HepG2 (cell line): ENCODE data around the gene RREB1. TPM values are rescaled to one million over a fixed set of nuclear protein-coding genes. Genes with fewer than 3 reads are reported as not detected.

Experiments
- ATAC-seq: fragments of 200-7000 bp; cut with Tn5 transposase; 3 replicates; pipeline ENCODE4 v1.9.1; 2020; ENCODE audit warnings: mild to moderate bottlenecking, moderate library complexity
- BruUV-seq: library from RNA; stranded (reverse); fragments of 400-500 nt; replicated peaks from 2 replicates; lab custom pipeline; 2021; lab: Mats Ljungman, UMichigan
- CTCF ChIA-PET: fragments of 300-600 bp; formaldehyde crosslinking; extraction: SDS; loops from one replicate; lab custom pipeline; 2021; ENCODE audit warnings: low total read pairs, inconsistent platforms, low intra/inter-chr PET ratio; lab: Yijun Ruan, JAX
- POLR2A ChIA-PET: fragments of 350-600 bp; sonication (Branson Sonifier 250); formaldehyde crosslinking; loops from one replicate; lab custom pipeline; 2020; ENCODE audit warnings: antibody characterized with exemption, inconsistent platforms; lab: Yijun Ruan, JAX
- DNase-seq: peaks from one replicate; pipeline ENCODE4 v3.0.0-alpha.2; 2015; ENCODE audit warnings: low spot score
- FAIRE-seq: peaks from 3 replicates; lab custom pipeline; 2011; peaks lifted over from hg19 to GRCh38; lab: Jason Lieb, UNC
- H2AFZ ChIP-seq: one replicate; pipeline ENCODE4 v1.6.1; 2011; ENCODE audit warnings: low read length, inconsistent platforms
- H3K27ac ChIP-seq: fragments of 300-600 bp; 3 replicates; pipeline ENCODE4 v1.8.0; 2011; ENCODE audit warnings: mixed run types, mild to moderate bottlenecking, mixed read lengths, low read length, inconsistent platforms; ENCODE audit not compliant: insufficient read depth; ENCODE audit errors: extremely low read length
- H3K27me3 ChIP-seq, 2 experiments: fragments of 200-600 bp in 1 of 2; 2 replicates in 1 of 2; 3 replicates in 1 of 2; pipeline versions ENCODE4 v1.6.0 to v1.8.0; 2011; ENCODE audit warnings: low read length in 2 of 2, mild to moderate bottlenecking in 2 of 2, moderate library complexity in 2 of 2, inconsistent platforms in 1 of 2; ENCODE audit not compliant: insufficient read depth in 2 of 2, control insufficient read depth in 1 of 2
- H3K36me3 ChIP-seq, 2 experiments: fragments of 200-600 bp in 1 of 2; replicated peaks in 1 of 2; 2 replicates in 1 of 2; 3 replicates in 1 of 2; pipeline versions ENCODE4 v1.5.1 to v1.8.0; 2011; ENCODE audit warnings: low read length in 2 of 2, inconsistent platforms in 1 of 2; ENCODE audit not compliant: insufficient read depth in 2 of 2, control insufficient read depth in 1 of 2
- H3K4me1 ChIP-seq: 2 replicates; pipeline ENCODE4 v1.5.1; 2012; ENCODE audit warnings: low read length, inconsistent platforms; ENCODE audit not compliant: insufficient read depth
- H3K4me2 ChIP-seq: 2 replicates; pipeline ENCODE4 v1.6.0; 2011; ENCODE audit warnings: low read depth, low read length, inconsistent platforms
- H3K4me3 ChIP-seq, 3 experiments: fragments of 200-600 bp in 1 of 3; sonication (generic), shearing (Covaris generic) in 1 of 3; replicated peaks in 1 of 3; 2 replicates each; pipeline ENCODE4 v1.5.1; 2011 to 2016; ENCODE audit warnings: low read length in 3 of 3, inconsistent platforms in 2 of 3, low read depth in 2 of 3, mild to moderate bottlenecking in 2 of 3, control low read depth in 1 of 3, mixed read lengths in 1 of 3; ENCODE audit not compliant: insufficient read depth in 1 of 3
- H3K79me2 ChIP-seq: one replicate; pipeline ENCODE4 v1.6.1; 2011; ENCODE audit warnings: low read length, inconsistent platforms; ENCODE audit not compliant: insufficient read depth
- H3K9ac ChIP-seq: 2 replicates; pipeline ENCODE4 v1.6.0; 2011; ENCODE audit warnings: mild to moderate bottlenecking, low read depth, low read length, inconsistent platforms; ENCODE audit not compliant: insufficient read depth
- H3K9me3 ChIP-seq: 2 replicates; pipeline ENCODE4 v1.5.1; 2012; ENCODE audit warnings: mild to moderate bottlenecking, low read length
- H4K20me1 ChIP-seq: 2 replicates; pipeline ENCODE4 v1.6.0; 2011; ENCODE audit warnings: inconsistent platforms, mild to moderate bottlenecking, low read length, moderate library complexity; ENCODE audit not compliant: insufficient read depth
- FOXA1 ChIP-seq, 2 experiments: fragments of 450-650 bp in 1 of 2; sonication (generic) in 1 of 2; formaldehyde crosslinking in 1 of 2; IDR thresholded peaks; 2 replicates each; pipeline versions ENCODE4 v1.4.0 to v1.6.1; 2016 to 2020; ENCODE audit warnings: missing genetic modification reagents in 1 of 2
- JUNB ChIP-seq: sonication (generic); formaldehyde crosslinking; IDR thresholded peaks from 2 replicates; pipeline ENCODE4 v1.8.0; 2022; ENCODE audit warnings: missing genetic modification reagents, mild to moderate bottlenecking, borderline replicate concordance
- KDM5A ChIP-seq: fragments of 200-600 bp; sonication (generic); IDR thresholded peaks from 2 replicates; pipeline ENCODE4 v1.7.0; 2018; ENCODE audit warnings: antibody characterized with exemption, mild to moderate bottlenecking, low read length, borderline replicate concordance
- MEIS2 ChIP-seq: sonication (generic); formaldehyde crosslinking; IDR thresholded peaks from 2 replicates; pipeline ENCODE4 v1.9.0; 2021; ENCODE audit warnings: mild to moderate bottlenecking, missing genetic modification reagents
- NFE2 ChIP-seq: sonication (generic); formaldehyde crosslinking; IDR thresholded peaks from 2 replicates; pipeline ENCODE4 v1.4.0; 2020; ENCODE audit warnings: missing genetic modification reagents
- NFRKB ChIP-seq: fragments of 450-650 bp; IDR thresholded peaks from 2 replicates; pipeline ENCODE4 v1.6.1; 2017
- RAD51 ChIP-seq: fragments of 450-650 bp; IDR thresholded peaks from 2 replicates; pipeline ENCODE4 v1.6.1; 2016; ENCODE audit warnings: borderline replicate concordance
- RBAK ChIP-seq: sonication (generic); formaldehyde crosslinking; IDR thresholded peaks from 2 replicates; pipeline ENCODE4 v1.5.1; 2020; ENCODE audit warnings: mild to moderate bottlenecking, missing genetic modification reagents
- SALL1 ChIP-seq: sonication (generic); formaldehyde crosslinking; IDR thresholded peaks from 2 replicates; pipeline ENCODE4 v1.8.0; 2022; ENCODE audit warnings: mild to moderate bottlenecking, missing genetic modification reagents
- SMAD3 ChIP-seq: sonication (generic); formaldehyde crosslinking; IDR thresholded peaks from 2 replicates; pipeline ENCODE4 v1.4.0; 2020; ENCODE audit warnings: missing genetic modification reagents
- YEATS2 ChIP-seq: sonication (generic); formaldehyde crosslinking; IDR thresholded peaks from 2 replicates; pipeline ENCODE4 v1.4.0; 2020; ENCODE audit warnings: missing genetic modification reagents, borderline replicate concordance
- YY1 ChIP-seq: IDR thresholded peaks from 2 replicates; pipeline ENCODE4 v1.6.1; 2011; ENCODE audit warnings: low read length, low read depth, moderate library complexity, mild to moderate bottlenecking; ENCODE audit not compliant: insufficient read depth, insufficient replicate concordance
- ZFP62 ChIP-seq: sonication (generic); formaldehyde crosslinking; IDR thresholded peaks from 2 replicates; pipeline ENCODE4 v1.4.0; 2020; ENCODE audit warnings: missing genetic modification reagents
- ZNF10 ChIP-seq: sonication (generic); formaldehyde crosslinking; IDR thresholded peaks from 2 replicates; pipeline ENCODE4 v1.4.0; 2020; ENCODE audit warnings: mild to moderate bottlenecking, low read depth, missing genetic modification reagents, borderline replicate concordance
- ZNF564 ChIP-seq: sonication (generic); formaldehyde crosslinking; IDR thresholded peaks from 2 replicates; pipeline ENCODE4 v1.8.1; 2023; ENCODE audit warnings: mild to moderate bottlenecking, missing genetic modification reagents
- ZNF749 ChIP-seq: sonication (generic); formaldehyde crosslinking; IDR thresholded peaks from 2 replicates; pipeline ENCODE4 v1.8.0; 2022; ENCODE audit warnings: mild to moderate bottlenecking, missing genetic modification reagents, moderate library complexity, borderline replicate concordance
- ZNF879 ChIP-seq: sonication (generic); formaldehyde crosslinking; IDR thresholded peaks from 2 replicates; pipeline ENCODE4 v1.8.1; 2023; ENCODE audit warnings: missing genetic modification reagents
- WGBS: methylation state at CpG from one replicate; pipeline ENCODE4 v1.1.6; 2017; ENCODE audit warnings: low lambda C conversion rate; 5-methylcytosine and 5-hydroxymethylcytosine counted together
- in situ Hi-C: cut with HindIII; loops from 2 replicates; pipeline ENCODE4 v1.10.0; 2017; ENCODE audit warnings: low pct_unique_long_range_greater_than_20kb; ENCODE audit not compliant: extremely low pct_ligation_motif_present
- intact Hi-C: fragments of 100-400 bp; cut with micrococcal nuclease; formaldehyde crosslinking; loops from one replicate; pipeline ENCODE4 v1.10.0; 2022; ENCODE audit not compliant: unreplicated experiment
- polyA plus RNA-seq, 8 experiments: library from polyadenylated mRNA; depleted of rRNA in 3 of 8; stranded (reverse) in 7 of 8; unstranded in 1 of 8; fragments of >200 nt; fragmentation: Illumina TruSeq in 4 of 8; extraction: Trizol in 4 of 8; gene quantifications; 2 replicates each; pipeline versions ENCODE4 v1.2.1 to v1.2.3, GENCODE V29; 2011 to 2016; ENCODE audit warnings: low read depth in 4 of 8, missing spikeins in 1 of 8, mixed read lengths in 1 of 8; ENCODE audit not compliant: insufficient read depth in 1 of 8
- total RNA-seq, 5 experiments: library from RNA; depleted of rRNA; stranded (reverse); fragments of >200 nt; fragmentation: Illumina TruSeq; extraction: Trizol; gene quantifications; 2 replicates each; pipeline ENCODE4 v1.2.3, GENCODE V29; 2016; ENCODE audit warnings: low read depth in 1 of 5
- TF ChIP-seq, protein P1 (sequence below): sonication (generic); formaldehyde crosslinking; IDR thresholded peaks from 2 replicates; pipeline ENCODE4 v1.5.1; 2020; ENCODE audit warnings: missing genetic modification reagents, mild to moderate bottlenecking, borderline replicate concordance
- TF ChIP-seq, protein P2 (sequence below): IDR thresholded peaks from 2 replicates; pipeline ENCODE4 v1.6.1; 2016; ENCODE audit warnings: low read depth
- TF ChIP-seq, protein P3 (sequence below): sonication (generic); formaldehyde crosslinking; IDR thresholded peaks from 2 replicates; pipeline ENCODE4 v1.5.0; 2020; ENCODE audit warnings: mild to moderate bottlenecking, missing genetic modification reagents, moderate library complexity

RREB1 gene
- total and polyA plus RNA-seq, 2 of the 13 experiments (the other 11 are each of a cell fraction or from before 2014, with no cell fraction given) = 6.1 to 23.2 TPM

DNA sequence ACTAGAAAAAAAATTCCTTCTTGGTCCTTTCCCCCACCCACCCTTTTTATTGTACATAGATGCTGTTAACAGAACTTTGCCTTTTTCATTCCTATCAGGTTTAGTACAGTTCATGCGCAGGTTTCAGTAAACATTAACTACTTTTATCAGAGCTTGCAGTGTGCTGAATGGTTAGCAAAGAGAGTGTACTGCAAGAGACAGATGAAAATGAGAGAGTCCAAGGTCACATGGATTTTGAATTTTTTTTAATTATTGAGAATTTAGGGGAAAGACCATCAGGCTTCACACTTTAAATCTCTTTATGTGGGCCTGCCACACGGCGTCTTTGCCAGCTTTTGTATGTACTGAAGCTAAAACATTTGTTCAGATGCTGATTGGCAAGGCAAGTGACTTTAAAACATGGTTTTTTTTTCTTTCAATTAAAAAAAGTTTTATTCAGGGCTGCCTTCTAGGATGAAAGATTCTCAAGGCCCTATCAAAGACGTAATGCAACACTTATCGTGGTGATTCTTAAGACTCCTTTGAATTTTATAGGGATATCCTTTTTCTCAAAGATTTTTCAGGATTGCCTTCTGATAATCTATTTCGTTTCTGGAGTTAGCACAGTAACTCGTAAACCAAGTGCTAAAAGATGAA, 32.2 kb downstream of the RREB1 start:
- Histone ChIP-seq H3K4me3 (peak overlapping the region in 2 of 3 experiments; percentile 37 to 70; a peak in 2 of 6 replicates), H3K36me3 (no peaks in the 10 kb centered on the region; a peak in 1 of 5 replicates), H3K27me3 (no peaks in the 10 kb centered on the region), H4K20me1 (peaks cover 13% of the 10 kb centered on the region), H3K4me1 (peaks cover 98% of the 10 kb centered on the region), H3K9me3 (no peaks in the 10 kb centered on the region), H3K79me2 (peaks cover 93% of the 10 kb centered on the region), H3K27ac (peak overlapping the region; percentile 97), H2AFZ (no peak overlapping the region), H3K9ac (peak overlapping the region; percentile 88), H3K4me2 (peak overlapping the region; percentile 86)
- DNase-seq (peak; percentile 97), ATAC-seq (peak; percentile 59), FAIRE-seq (peak; percentile 47)
- WGBS = 10% methylated on average over 7 of the region's 7 CpGs
- BruUV-seq = no TSS peak
- POLR2A ChIA-PET = interaction anchor here (0.5 to 2.6 kb wide), 8 partner anchors 12 to 114 kb away, joined by 3 to 18 read pairs (median 4); partner anchors contain the start of gene RREB1
- CTCF ChIA-PET = no interaction called here
- in situ Hi-C loops (no loop called here), intact Hi-C loops (loop anchor here (1.0 kb wide), 1 partner anchor 31 kb away; no protein-coding TSS in a partner anchor)
- TF ChIP-seq NFE2 (CRISPR knock-in tag) (no peak), MEIS2 (CRISPR knock-in tag) (no peak), ZFP62 (CRISPR knock-in tag) (no peak), ZNF10 (no peak), RBAK (CRISPR knock-in tag) (no peak), ZNF879 (CRISPR knock-in tag) (no peak), JUNB (CRISPR knock-in tag) (no peak), SMAD3 (CRISPR knock-in tag) (no peak; the same call in 1 of the 2 replicates), YY1 (no peak), SALL1 (CRISPR knock-in tag) (peak; percentile 49; the same call in 1 of the 2 replicates), NFRKB (no peak), YEATS2 (CRISPR knock-in tag) (peak; percentile 28; the same call in 1 of the 2 replicates), ZNF749 (CRISPR knock-in tag) (no peak), RAD51 (no peak), FOXA1 (IDR thresholded peaks at IDR 0.05) (no peak), FOXA1 (CRISPR knock-in tag; IDR thresholded peaks at IDR 0.05) (peak; percentile 38; the same call in 1 of the 2 replicates), ZNF564 (CRISPR knock-in tag) (no peak; the same call in 1 of the 2 replicates), KDM5A (peak; percentile 16; the same call in 1 of the 2 replicates)
- TF ChIP-seq, protein P1, sequence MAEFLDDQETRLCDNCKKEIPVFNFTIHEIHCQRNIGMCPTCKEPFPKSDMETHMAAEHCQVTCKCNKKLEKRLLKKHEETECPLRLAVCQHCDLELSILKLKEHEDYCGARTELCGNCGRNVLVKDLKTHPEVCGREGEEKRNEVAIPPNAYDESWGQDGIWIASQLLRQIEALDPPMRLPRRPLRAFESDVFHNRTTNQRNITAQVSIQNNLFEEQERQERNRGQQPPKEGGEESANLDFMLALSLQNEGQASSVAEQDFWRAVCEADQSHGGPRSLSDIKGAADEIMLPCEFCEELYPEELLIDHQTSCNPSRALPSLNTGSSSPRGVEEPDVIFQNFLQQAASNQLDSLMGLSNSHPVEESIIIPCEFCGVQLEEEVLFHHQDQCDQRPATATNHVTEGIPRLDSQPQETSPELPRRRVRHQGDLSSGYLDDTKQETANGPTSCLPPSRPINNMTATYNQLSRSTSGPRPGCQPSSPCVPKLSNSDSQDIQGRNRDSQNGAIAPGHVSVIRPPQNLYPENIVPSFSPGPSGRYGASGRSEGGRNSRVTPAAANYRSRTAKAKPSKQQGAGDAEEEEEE (CRISPR knock-in tag) = no peak
- TF ChIP-seq, protein P2, sequence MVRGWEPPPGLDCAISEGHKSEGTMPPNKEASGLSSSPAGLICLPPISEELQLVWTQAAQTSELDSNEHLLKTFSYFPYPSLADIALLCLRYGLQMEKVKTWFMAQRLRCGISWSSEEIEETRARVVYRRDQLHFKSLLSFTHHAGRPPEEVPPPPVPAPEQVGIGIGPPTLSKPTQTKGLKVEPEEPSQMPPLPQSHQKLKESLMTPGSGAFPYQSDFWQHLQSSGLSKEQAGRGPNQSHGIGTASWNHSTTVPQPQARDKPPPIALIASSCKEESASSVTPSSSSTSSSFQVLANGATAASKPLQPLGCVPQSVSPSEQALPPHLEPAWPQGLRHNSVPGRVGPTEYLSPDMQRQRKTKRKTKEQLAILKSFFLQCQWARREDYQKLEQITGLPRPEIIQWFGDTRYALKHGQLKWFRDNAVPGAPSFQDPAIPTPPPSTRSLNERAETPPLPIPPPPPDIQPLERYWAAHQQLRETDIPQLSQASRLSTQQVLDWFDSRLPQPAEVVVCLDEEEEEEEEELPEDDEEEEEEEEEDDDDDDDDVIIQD (CRISPR knock-in tag) = peak; percentile 71; the same call in 1 of the 2 replicates
- TF ChIP-seq, protein P3, sequence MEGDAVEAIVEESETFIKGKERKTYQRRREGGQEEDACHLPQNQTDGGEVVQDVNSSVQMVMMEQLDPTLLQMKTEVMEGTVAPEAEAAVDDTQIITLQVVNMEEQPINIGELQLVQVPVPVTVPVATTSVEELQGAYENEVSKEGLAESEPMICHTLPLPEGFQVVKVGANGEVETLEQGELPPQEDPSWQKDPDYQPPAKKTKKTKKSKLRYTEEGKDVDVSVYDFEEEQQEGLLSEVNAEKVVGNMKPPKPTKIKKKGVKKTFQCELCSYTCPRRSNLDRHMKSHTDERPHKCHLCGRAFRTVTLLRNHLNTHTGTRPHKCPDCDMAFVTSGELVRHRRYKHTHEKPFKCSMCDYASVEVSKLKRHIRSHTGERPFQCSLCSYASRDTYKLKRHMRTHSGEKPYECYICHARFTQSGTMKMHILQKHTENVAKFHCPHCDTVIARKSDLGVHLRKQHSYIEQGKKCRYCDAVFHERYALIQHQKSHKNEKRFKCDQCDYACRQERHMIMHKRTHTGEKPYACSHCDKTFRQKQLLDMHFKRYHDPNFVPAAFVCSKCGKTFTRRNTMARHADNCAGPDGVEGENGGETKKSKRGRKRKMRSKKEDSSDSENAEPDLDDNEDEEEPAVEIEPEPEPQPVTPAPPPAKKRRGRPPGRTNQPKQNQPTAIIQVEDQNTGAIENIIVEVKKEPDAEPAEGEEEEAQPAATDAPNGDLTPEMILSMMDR (CRISPR knock-in tag) = no peak
